Esophagus squamous epithelium (tissue), 4 donors: ENCODE measurements around the gene RADIL.

Experiments used
- POLR2A ChIP-seq, 4 donors: fragments of 450-650 bp; IDR thresholded peaks; one replicate each; pipeline ENCODE4 v1.6.1; 2017; ENCODE audit warnings: antibody characterized with exemption in 4 of 4, mild to moderate bottlenecking in 4 of 4, moderate library complexity in 3 of 4
- TF ChIP-seq, protein P1 (sequence below), 6 experiments: fragments of 450-650 bp in 4 of 6; fragments of 200-600 bp in 2 of 6; sonication (generic) in 2 of 6; IDR thresholded peaks; one replicate each; pipeline ENCODE4 v1.5.1; 2016 to 2019; ENCODE audit warnings: antibody characterized with exemption in 6 of 6, mild to moderate bottlenecking in 4 of 6, moderate library complexity in 4 of 6

- TF ChIP-seq, protein P1, sequence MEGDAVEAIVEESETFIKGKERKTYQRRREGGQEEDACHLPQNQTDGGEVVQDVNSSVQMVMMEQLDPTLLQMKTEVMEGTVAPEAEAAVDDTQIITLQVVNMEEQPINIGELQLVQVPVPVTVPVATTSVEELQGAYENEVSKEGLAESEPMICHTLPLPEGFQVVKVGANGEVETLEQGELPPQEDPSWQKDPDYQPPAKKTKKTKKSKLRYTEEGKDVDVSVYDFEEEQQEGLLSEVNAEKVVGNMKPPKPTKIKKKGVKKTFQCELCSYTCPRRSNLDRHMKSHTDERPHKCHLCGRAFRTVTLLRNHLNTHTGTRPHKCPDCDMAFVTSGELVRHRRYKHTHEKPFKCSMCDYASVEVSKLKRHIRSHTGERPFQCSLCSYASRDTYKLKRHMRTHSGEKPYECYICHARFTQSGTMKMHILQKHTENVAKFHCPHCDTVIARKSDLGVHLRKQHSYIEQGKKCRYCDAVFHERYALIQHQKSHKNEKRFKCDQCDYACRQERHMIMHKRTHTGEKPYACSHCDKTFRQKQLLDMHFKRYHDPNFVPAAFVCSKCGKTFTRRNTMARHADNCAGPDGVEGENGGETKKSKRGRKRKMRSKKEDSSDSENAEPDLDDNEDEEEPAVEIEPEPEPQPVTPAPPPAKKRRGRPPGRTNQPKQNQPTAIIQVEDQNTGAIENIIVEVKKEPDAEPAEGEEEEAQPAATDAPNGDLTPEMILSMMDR (IDR thresholded peaks at IDR 0.05) = no peak
- TF ChIP-seq POLR2A (IDR thresholded peaks at IDR 0.05) = no peak
These were observed 121.1 kb downstream of the RADIL start for GRCh38 chr7:4762121-4763055.
